SK-N-MC (cell line): ENCODE data around the gene DNASE1L1.

Experiments used
- EZH2 ChIP-seq: fragments of 200-600 bp; sonication (generic); IDR thresholded peaks from one replicate; pipeline ENCODE4 v1.6.1; 2017; ENCODE audit warnings: antibody characterized with exemption
- FOXP2 ChIP-seq: optimal IDR thresholded peaks from 2 replicates; pipeline ENCODE3; 2011; ENCODE audit warnings: mild to moderate bottlenecking, moderate library complexity; ENCODE audit not compliant: insufficient read depth; ENCODE audit errors: extremely low read length, control extremely low read depth
- POLR2AphosphoS5 ChIP-seq: IDR thresholded peaks from 2 replicates; pipeline ENCODE4 v1.6.1; 2012; ENCODE audit warnings: mild to moderate bottlenecking, low read depth, low read length, borderline replicate concordance

GRCh38 chrX:154383359-154384283, 25.4 kb downstream of the DNASE1L1 start:
- TF ChIP-seq POLR2AphosphoS5 (no peak), EZH2 (no peak), FOXP2 (no peak)
